Activated T-cell treated with anti-CD3 and anti-CD28 coated beads, Interleukin-2, amount 50 U/mL, for 1 hour (primary cell): Measurements from ENCODE around the gene MMP19.
"Not testable (repeated sequence)": the region's sequence is repeated elsewhere in the genome, so short reads cannot be mapped to it uniquely, and the experiment has no call there.

Experiments
- DNase-seq: peaks from one replicate; pipeline ENCODE4 v3.0.0-alpha.2; 2020

MMP19 gene, protein sequence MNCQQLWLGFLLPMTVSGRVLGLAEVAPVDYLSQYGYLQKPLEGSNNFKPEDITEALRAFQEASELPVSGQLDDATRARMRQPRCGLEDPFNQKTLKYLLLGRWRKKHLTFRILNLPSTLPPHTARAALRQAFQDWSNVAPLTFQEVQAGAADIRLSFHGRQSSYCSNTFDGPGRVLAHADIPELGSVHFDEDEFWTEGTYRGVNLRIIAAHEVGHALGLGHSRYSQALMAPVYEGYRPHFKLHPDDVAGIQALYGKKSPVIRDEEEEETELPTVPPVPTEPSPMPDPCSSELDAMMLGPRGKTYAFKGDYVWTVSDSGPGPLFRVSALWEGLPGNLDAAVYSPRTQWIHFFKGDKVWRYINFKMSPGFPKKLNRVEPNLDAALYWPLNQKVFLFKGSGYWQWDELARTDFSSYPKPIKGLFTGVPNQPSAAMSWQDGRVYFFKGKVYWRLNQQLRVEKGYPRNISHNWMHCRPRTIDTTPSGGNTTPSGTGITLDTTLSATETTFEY

DNA sequence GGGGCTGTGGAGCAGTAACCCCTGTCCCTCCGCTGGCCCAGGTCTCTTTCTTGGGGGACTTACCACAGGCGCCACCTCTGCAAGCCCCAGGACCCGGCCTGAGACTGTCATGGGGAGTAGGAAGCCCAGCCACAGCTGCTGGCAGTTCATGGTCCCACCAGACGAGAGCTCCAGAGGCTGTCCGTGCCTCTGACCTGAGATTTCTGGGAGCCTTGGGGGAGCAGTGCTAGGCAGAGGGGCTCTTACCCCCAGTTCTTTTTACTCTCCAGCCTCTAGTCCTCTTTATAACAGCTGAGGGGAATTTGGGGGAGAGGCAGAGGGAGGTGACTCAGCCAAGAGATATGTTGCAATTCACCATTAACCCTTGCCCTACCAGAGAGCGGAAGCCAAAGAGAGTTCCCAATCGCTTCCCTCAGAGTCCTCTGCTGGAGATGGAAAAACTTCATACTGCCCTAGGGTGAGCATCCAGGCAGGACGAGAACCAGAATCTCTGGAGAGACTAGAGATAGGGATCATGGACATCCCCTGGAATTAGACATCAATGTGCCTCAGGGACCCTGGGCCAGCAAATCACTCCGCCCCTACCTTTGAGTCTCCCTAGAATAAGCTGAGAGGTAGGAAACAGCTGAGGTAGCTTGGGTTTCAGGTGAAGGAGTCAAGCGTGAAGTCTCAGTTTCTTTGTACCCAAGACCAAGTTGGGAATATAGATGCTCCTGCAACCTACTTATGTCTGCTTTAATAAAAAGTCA lies at the start of gene MMP19:
Gene MMP19 (minus strand): TSS at position 256 of the 749 bp plus-strand sequence. CDS start 106 bp downstream, at position 150.
- DNase-seq: no peak

DNA sequence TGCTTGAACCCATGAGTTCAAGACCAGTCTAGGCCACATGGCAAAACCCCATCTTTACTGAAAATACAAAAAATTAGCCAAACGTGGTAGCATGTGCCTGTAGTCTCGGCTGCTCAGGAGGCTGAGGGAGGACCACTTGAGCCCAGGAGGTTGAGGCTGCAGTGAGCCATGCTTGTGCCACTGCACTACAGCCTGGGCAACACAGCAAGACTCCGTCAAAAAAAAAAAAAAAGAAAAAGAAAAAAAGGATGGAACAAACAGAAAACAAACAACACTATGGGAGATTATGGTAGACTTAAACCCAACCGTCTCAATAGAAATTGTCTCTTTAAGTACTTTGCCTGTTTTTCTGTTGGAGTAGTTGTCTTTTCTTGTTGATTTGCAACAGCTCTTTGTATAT lies 48.6 kb upstream of the MMP19 start:
- no peak for DNase-seq

DNA sequence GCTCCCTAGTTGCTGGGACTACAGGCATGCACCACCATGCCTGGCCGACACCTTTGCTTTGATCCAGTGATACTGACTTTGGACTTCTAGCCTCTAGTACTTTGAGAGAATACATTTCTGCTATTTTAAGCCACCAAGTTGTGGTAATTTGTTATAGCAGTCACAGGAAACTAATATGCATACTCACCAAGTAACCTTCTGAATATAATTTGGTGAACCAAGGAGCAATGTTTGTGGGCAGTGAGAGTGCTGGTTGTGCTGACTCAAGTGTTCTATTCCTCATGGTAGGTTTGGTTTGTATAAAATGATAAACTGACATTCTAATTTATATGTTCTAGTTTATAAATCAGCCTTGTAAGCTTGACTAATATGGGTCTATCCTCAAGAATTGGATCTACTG lies 42.4 kb upstream of the MMP19 start:
- DNase-seq: no peak

DNA sequence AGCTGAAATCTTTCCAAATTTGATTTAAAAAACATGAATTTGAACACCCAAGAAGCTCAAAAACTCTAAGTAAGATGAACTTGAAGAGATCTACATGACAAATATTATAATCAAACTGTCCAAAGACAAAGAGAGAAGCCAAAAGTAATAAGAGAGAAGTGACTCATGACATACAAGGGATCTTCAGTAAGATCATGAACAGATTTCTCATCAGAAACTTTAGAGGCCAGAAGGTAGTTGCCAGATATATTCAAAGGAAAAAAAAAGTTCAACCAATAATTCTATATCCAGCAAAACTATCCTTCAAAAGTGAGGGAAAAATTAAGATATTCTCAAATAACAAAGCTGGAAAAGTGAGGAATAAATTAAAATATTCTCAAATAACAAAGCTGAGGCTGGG lies 35.1 kb upstream of the MMP19 start:
- no peak for DNase-seq

DNA sequence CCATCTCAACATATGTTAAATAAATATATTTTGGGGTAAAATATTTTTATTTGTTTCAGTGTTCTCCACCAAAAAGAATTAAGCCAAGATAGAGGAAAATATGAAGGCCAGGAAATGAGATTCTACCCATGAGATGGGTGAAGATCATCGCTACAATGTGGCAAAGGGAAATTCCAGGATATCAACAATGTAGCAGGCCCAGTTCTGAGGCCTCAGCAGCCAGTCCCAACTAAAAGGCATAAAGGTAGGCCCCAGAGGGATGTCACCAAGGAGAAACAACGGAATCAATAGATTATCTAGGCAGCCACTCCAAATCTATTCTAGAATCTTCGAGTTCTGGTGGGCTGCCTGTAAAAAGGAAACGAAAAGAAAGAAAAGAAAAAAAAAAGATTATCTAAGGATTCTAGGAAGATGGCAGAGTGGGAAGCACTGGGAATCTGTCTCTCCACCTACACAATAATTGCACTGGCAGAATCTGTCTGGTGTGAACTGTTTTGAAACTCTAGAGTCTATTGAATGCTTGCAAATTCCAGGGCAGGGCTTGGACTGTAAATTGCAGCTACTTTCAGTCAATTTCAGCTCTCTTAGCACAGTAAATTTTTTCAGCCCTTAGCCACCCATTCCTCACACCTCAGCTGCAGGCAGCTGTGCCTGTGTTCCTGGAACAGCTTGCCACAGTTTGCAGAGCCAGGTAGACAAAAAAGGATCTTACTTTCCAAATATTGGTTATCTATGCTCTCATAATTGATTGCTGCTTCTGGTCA lies 33.1 kb upstream of the MMP19 start:
- no peak for DNase-seq

DNA sequence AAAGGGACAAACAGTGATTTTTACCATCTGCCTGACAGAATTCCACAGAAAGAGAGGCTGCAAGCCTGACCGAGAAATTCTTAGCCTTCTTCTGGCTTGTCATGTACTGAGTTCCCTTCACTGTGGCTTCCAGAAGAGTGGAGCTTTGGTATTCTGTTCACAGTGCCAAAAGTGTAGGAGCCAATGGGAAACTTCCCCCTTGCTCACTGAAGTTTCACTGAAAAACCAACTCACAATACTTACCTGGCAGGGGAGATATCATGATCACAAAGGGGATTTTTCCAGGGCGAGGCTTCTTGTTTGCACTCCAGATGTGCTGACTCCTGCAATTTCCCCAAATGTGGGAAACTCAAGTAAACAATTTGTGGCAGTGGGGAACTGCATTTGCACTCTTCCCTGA lies 31.7 kb upstream of the MMP19 start:
- DNase-seq: no peak

DNA sequence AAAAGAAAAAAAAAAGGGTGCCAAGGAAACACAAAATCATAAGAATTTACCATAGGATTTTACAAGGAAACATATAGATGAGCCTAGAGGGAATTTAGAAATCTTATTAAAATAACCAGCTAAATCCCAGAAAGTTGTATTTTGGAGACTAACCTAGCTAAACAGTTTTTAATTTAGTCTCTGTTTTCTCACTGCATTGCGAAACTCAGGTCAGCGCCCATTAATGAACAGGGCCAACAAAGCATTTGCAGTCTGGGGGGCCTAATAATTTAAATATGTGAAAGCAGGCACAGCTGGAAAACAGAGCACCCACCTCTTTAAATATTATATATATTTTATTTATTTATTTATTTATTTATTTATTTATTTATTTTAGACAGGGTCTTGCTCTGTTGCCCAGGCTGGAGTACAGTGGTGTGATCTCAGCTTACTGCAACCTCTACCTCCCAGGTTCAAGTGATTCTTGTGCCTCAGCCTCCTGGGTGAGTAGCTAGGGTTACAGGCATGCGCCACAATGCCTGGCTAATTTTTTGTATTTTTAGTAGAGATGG lies 23.8 kb upstream of the MMP19 start:
- not testable (repeated sequence) for DNase-seq

DNA sequence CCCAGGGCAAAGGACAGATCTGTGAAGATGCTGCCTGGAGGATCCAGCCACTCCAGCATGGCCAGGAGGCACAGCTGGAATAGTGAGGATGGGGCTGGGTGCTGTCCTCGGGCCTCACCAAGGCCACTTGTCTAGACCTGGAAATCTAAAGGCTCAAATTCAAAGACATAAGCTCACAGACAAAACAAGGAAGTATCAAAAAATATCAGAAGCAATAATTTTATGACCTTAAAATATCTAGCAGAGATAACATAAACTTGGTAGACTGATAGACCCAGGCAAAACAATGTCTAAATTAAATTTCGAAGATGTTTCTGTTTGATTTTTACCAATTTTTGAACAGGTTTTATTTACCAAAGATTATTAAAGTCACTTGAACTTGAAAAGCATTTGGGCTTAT lies 22.6 kb upstream of the MMP19 start:
- DNase-seq: no peak

DNA sequence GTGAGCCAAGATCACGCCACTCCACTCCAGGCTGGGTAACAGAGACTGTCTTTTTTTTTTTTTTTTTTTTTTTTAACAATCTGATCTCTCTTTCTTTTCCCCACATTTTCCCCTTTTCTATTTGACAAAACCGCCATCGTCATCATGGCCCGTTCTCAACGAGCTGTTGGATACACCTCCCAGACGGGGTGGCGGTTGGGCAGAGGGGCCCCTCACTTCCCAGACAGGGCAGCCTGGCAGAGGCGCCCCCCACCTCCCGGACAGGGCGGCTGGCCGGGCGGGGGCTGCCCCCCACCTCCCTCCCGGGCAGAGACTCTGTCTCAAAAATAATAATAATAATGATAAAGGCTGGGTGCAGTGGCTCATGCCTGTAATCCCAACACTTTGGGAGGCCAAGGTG lies 20.2 kb upstream of the MMP19 start:
- not testable (repeated sequence) for DNase-seq

DNA sequence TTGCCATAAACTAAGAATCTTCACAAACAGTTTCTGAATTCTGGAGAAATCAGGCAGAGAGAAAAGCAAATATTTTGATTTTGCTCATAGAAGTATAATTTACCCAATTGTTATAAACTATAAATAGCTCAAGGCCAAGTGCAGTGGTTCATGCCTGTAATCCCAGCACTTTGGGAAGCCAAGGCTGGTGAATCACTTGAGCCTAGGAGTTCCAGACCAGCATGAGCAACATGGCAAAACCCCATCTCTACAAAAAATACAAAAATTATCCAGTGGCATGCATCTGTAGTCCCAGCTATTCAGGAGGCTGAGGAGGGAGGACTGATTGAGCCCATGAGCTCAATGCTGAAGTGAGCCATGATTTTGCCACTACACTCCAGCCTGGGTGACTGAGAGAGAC lies 19.6 kb upstream of the MMP19 start:
- no peak for DNase-seq

DNA sequence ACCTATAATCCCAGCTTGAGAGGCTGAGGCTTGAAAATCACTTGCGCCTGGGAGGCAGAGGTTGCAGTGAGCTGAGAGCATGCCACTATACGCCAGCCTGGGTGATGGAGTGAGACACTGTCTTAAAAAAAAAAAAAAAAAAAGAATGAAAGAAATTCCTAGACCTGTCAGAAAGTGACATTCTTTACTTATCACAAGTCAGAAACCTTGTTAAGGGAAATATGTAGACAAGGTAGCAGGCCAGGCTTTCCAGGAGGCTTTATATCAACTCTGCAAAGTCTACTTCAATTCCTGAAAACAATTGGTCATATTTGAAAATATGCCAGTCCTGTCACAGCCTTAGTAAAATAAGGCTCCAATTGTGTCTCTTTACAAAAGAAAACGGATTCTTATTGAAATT lies 19.1 kb upstream of the MMP19 start:
- DNase-seq: no peak

DNA sequence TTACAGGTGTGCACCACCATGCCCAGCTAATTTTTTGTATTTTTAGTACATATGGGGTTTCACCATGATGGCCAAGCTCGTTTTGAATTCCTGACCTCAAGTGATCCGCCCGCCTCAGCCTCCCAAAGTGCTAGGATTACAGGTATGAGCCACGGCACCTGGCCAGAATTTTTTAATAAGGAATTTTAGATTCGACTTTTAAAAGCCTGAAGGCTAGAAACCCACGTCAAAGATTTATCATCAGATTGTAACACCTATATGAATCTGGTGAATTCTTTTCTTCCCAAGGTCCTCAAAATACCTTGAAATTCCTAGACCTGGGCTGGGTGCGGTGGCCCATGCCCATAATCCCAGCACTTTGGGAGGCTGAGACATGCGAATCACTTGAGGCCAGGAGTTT lies 18.7 kb upstream of the MMP19 start:
- DNase-seq: no peak

DNA sequence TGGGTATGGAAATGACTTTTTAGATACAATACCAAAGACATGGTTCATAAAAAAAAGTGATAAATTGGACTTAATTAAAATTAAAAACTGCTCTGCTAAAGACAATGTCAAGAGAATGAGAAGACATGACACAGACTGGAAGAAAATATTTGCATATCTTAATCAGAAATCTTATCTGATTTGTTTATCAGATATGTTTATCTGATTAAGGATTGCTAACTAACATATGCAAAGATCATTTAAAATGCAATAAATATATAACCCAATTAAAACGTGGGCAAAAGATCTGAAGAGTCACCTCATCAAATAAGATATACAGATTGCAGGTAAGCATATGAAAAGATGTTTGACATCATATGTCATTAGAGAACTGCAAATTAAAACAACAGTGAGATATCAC lies 10.0 kb upstream of the MMP19 start:
- DNase-seq: no peak

DNA sequence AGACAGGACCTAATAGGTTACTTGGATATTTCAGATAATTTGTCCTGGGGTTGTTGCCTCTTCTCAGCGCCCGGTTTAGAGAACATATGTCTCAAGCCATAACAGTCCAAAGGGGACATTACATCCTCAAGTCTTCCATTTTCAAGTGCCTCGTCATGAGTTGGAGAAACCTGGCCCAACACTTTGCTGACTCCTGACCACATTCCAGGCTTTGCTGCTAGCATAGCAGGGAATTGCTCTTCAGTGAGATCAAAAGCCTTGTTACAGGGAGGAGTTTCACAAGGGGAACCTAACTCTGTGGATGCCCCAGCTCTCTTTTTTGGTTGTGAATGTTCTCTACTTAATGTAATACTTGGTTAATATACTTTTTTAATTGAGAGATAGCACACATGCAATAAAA lies 8.2 kb upstream of the MMP19 start:
- DNase-seq: no peak

DNA sequence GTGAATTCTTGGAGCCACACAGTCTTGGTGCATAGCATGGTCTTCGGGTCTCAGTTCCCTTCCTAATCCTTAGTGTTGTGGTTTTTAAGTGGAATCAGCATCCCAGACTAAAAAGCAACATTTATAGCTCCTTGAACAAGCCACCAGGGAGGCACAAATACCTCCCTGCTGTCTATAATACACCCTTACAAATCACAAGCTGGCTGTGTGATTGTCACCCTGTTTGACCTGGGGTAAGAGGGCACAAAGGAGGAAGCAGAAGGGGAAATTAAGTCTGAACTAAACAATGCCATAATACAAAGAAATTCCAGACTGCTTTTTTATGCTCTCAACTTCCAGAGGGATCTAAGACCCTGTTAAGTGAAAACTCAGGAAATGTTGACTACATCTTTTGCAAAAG lies 7.7 kb upstream of the MMP19 start:
- DNase-seq: no peak

DNA sequence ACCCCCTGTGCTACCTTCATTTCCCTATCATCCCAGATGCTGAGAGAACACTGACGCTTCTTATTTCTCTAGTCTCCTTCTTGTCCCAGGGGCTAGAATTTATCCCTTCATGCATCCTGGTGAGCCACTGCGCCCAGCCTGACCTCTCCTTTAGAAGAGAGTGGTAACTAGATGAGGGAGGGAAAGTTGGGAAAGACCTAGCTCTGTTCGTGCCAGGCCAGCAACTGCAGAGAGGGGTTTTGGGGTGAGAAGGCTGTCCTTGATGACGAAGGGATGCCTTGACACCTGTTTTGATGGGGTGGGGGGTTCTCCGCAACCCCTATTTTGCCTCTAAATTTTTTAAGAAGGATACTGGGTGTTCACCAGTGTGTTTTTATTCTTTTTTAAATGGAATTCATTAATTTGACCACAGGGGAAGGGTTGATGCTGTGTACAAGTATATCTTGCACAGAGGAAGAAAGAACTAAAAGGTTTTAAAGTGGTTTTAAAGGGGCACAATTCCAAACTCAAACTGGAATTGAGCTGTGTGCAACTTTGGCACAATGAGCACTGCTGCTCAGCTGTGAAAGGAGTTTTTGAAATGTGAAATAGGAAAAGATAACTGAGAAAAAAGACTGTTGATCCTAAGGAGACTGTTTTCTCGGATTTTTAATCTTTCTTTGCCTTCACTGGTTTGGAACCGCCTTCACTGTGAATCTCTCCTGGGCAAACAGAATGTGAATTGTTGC lies 7.0 kb upstream of the MMP19 start:
- DNase-seq: no peak

DNA sequence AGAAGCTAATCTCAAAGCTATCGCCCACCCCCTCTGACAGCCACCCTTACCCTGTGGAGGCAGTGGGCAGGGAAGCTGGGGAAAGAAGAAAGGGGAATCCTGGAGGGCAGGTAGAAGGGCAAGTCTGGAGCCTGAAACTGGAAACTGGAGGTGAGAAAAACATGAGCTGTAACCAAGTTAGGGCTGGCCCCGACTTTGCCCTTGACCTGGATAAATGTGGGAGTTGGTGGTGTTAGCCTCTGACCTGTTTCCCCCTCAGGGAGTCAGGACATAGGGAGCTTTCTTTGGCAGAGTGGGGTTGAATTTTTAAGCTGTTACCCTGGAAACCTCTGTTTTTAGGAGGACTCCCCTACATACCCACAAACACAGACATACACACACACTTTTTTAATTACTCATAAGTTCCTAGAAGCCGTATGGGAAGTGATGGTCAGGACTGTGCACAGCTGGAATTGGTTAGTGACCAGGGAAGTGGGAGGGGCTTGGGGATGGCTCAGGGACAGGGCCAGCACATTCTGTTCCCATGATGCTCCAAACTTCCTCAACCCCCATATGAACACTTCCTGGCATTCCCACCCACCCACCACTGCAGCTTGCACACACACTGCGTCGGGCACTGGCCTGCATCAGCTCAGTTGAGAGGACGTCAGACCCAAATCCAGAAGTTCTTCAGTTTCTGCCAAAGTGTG lies 5.0 kb upstream of the MMP19 start:
- no peak for DNase-seq

DNA sequence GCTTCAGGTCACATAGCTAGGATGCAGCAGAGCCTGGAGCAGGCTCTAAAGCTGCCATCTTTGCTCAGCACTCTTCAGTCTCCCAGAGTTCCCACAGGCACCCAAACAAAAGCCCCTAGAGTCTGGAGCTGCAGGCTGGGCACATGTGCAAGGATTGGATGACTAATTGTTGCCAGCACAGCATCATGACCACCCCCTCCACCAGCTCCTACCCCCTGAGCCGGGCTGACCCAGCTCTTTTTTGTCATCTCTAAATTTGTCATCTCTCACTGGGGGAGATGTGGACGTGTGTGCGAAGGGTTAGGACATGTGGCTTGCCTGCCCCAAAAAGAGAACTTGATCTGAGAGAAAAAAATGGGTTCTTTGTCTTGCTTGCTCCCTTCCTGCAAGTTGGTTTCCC lies 4.3 kb upstream of the MMP19 start:
- DNase-seq: no peak

DNA sequence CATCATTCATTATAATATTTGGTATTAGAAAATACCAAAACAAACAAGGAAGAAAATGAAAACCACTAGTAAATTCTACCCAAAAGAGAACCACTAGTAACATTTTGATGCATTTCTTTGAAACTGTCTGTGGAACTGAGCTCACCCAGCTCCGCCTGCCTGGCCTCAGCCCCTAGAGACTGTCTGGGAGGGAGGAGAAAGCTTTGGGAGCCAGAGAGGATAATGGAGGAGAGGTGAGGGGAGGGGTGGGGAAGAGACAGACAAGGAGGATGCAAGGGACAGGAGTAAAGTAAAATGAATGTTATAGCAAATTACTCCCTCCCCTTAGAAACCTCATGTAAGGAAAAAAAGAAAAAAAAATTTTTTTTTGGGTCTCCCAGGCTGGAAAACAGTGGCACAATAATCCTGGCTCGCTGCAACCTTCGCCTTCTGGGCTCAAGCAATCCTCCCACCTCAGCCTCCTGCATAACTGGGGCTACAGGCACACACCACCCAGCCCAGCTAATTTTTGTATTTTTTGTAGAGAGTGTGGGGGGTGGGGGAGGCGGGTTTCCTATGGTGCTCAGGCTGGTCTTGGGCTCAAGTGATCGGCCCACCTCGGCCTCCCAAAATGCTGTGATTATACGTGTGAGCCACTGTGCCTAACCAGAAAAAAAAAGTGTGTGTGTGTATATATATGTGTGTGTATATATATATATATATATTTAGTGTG lies 3.2 kb upstream of the MMP19 start:
- DNase-seq: no peak

DNA sequence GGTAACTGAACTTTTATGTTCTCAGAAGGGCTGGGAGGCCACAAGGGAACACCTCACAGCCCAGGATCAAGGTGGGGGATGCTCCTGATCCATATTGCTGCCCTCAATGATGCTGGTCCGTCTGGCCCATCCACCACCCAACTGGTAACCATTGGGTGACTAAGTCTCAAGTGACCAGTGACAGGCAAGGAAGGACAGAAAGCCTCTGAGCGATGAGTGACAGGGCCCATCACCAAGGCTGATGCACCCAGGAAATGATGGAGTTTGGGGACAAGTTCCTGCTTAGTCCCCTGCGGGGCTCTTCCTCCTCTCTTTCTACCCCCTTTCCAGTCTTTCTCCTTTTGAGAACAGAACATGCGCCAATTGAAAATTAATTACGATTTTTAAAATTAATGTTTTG lies 2.6 kb upstream of the MMP19 start:
- DNase-seq: no peak

DNA sequence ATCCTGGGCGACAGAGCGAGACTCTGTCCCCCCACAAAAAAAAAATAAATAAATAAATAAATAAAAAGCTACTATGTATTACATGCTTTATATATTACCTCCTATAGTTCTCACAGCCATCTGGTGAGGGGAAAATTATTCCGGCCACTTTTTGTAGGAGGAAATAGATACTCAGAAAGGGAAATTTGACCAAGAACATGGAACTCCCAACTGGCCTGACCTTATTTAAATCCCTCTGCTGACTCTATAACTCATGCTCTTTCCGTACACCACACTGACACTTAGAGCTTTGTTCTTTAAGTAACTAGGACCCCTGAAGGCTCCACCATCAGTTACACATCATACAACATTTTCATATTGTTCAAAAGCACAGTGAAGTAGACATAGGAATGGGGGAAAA lies 2.2 kb upstream of the MMP19 start:
- DNase-seq: no peak
